A549 (cell line): ENCODE data around the gene C9orf57.

Source experiments
- HDAC2 ChIP-seq: fragments of 200-600 bp; sonication (generic); IDR thresholded peaks from 2 replicates; pipeline ENCODE4 v1.6.1; 2016
- KDM1A ChIP-seq: fragments of 200-600 bp; sonication (generic); IDR thresholded peaks from 2 replicates; pipeline ENCODE4 v1.6.1; 2016; ENCODE audit warnings: low read depth, mild to moderate bottlenecking
- POLR2A ChIP-seq: IDR thresholded peaks from 2 replicates; pipeline ENCODE4 v1.6.1; 2012; ENCODE audit warnings: mild to moderate bottlenecking, low read length
- RAD21 ChIP-seq, 2 experiments: fragments of >200 bp in 1 of 2; sonication (Bioruptor Twin) in 1 of 2; formaldehyde crosslinking in 1 of 2; IDR thresholded peaks in 1 of 2; conservative IDR thresholded peaks in 1 of 2; 2 replicates in 1 of 2; 3 replicates in 1 of 2; pipeline ENCODE4 v1.6.1; 2012 to 2018; ENCODE audit warnings: inconsistent platforms in 1 of 2
- RCOR1 ChIP-seq: fragments of 150-350 bp; IDR thresholded peaks from 2 replicates; pipeline ENCODE4 v1.6.1; 2014; ENCODE audit warnings: antibody characterized with exemption, low read length, low read depth
- SMC3 ChIP-seq: fragments of >200 bp; sonication (Bioruptor Twin); formaldehyde crosslinking; IDR thresholded peaks from 3 replicates; pipeline ENCODE4 v1.6.1; 2018; ENCODE audit warnings: inconsistent platforms
- TF ChIP-seq, protein P1 (sequence below): fragments of >200 bp; sonication (Bioruptor Twin); formaldehyde crosslinking; IDR thresholded peaks from 3 replicates; pipeline ENCODE4 v1.5.1; 2016
- TF ChIP-seq, protein P2 (sequence below): fragments of 200-600 bp; sonication (generic); IDR thresholded peaks from 2 replicates; pipeline ENCODE4 v1.6.1; 2016; ENCODE audit warnings: antibody characterized with exemption, mild to moderate bottlenecking, moderate library complexity

GRCh38 chr9:72041369-72041768, 19.0 kb downstream of the C9orf57 start:
- TF ChIP-seq, protein P1, sequence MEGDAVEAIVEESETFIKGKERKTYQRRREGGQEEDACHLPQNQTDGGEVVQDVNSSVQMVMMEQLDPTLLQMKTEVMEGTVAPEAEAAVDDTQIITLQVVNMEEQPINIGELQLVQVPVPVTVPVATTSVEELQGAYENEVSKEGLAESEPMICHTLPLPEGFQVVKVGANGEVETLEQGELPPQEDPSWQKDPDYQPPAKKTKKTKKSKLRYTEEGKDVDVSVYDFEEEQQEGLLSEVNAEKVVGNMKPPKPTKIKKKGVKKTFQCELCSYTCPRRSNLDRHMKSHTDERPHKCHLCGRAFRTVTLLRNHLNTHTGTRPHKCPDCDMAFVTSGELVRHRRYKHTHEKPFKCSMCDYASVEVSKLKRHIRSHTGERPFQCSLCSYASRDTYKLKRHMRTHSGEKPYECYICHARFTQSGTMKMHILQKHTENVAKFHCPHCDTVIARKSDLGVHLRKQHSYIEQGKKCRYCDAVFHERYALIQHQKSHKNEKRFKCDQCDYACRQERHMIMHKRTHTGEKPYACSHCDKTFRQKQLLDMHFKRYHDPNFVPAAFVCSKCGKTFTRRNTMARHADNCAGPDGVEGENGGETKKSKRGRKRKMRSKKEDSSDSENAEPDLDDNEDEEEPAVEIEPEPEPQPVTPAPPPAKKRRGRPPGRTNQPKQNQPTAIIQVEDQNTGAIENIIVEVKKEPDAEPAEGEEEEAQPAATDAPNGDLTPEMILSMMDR: no peak
- TF ChIP-seq POLR2A: no peak
- TF ChIP-seq KDM1A: no peak
- no peak for TF ChIP-seq RCOR1
- TF ChIP-seq RAD21 (conservative IDR thresholded peaks at IDR 0.05 in 1 of 2, IDR thresholded peaks at IDR 0.05 in 1 of 2): no peak
- no peak for TF ChIP-seq SMC3
- no peak for TF ChIP-seq HDAC2
- TF ChIP-seq, protein P2, sequence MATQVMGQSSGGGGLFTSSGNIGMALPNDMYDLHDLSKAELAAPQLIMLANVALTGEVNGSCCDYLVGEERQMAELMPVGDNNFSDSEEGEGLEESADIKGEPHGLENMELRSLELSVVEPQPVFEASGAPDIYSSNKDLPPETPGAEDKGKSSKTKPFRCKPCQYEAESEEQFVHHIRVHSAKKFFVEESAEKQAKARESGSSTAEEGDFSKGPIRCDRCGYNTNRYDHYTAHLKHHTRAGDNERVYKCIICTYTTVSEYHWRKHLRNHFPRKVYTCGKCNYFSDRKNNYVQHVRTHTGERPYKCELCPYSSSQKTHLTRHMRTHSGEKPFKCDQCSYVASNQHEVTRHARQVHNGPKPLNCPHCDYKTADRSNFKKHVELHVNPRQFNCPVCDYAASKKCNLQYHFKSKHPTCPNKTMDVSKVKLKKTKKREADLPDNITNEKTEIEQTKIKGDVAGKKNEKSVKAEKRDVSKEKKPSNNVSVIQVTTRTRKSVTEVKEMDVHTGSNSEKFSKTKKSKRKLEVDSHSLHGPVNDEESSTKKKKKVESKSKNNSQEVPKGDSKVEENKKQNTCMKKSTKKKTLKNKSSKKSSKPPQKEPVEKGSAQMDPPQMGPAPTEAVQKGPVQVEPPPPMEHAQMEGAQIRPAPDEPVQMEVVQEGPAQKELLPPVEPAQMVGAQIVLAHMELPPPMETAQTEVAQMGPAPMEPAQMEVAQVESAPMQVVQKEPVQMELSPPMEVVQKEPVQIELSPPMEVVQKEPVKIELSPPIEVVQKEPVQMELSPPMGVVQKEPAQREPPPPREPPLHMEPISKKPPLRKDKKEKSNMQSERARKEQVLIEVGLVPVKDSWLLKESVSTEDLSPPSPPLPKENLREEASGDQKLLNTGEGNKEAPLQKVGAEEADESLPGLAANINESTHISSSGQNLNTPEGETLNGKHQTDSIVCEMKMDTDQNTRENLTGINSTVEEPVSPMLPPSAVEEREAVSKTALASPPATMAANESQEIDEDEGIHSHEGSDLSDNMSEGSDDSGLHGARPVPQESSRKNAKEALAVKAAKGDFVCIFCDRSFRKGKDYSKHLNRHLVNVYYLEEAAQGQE: no peak
